Body of pancreas (tissue), 4 donors: ENCODE data around the gene NFIC. TPM values are rescaled to one million over a fixed set of nuclear protein-coding genes. Genes with fewer than 3 reads are reported as not detected.
"Not testable (repeated sequence)": the region's sequence is repeated elsewhere in the genome, so short reads cannot be mapped to it uniquely, and the experiment has no call there.

ENCODE experiments used
- ATAC-seq: fragments of 150-250 bp; one replicate; pipeline ENCODE4 v1.9.1; 2016
- DNase-seq, 4 donors: peaks; one replicate each; pipeline ENCODE4 v3.0.0-alpha.2; 2019
- H3K27ac ChIP-seq, 4 donors: fragments of 200-600 bp; sonication (generic); 1 replicate in 3 of 4; 2 replicates in 1 of 4; pipeline versions ENCODE4 v1.5.1 to v1.6.1; 2016 to 2019; ENCODE audit warnings: mild to moderate bottlenecking in 1 of 4, mixed read lengths in 1 of 4, moderate library complexity in 1 of 4
- H3K27me3 ChIP-seq, 2 donors: fragments of 200-600 bp; sonication (generic); one replicate each; pipeline ENCODE4 v1.6.0; 2016; ENCODE audit warnings: mild to moderate bottlenecking in 1 of 2
- H3K36me3 ChIP-seq, 2 donors: fragments of 200-600 bp; sonication (generic); replicated peaks in 1 of 2; 2 replicates each; pipeline ENCODE4 v1.5.1; 2016; ENCODE audit warnings: low read depth in 2 of 2; ENCODE audit not compliant: insufficient read depth in 1 of 2
- H3K4me1 ChIP-seq: fragments of 200-600 bp; sonication (generic); one replicate; pipeline ENCODE4 v1.6.0; 2016
- H3K4me3 ChIP-seq, 2 donors: fragments of 200-600 bp; sonication (generic); 1 replicate in 1 of 2; 2 replicates in 1 of 2; pipeline ENCODE4 v1.5.1; 2016 to 2019
- H3K9me3 ChIP-seq, 3 donors: fragments of 200-600 bp; sonication (generic); 1 replicate in 2 of 3; 2 replicates in 1 of 3; pipeline ENCODE4 v1.5.1; 2016
- POLR2A ChIP-seq, 3 donors: fragments of 450-650 bp; IDR thresholded peaks; one replicate each; pipeline ENCODE4 v1.6.1; 2016; ENCODE audit warnings: antibody characterized with exemption in 3 of 3, mild to moderate bottlenecking in 2 of 3
- WGBS, 2 donors: methylation state at CpG; one replicate each; pipeline ENCODE4 v1.1.5; 2017; 5-methylcytosine and 5-hydroxymethylcytosine counted together
- intact Hi-C: fragments of 100-400 bp; cut with DNase I; formaldehyde crosslinking; loops from one replicate; pipeline ENCODE4 v1.15.1; 2023
- total RNA-seq, 2 donors: library from RNA; depleted of rRNA; stranded (reverse); fragments of >200 nt; gene quantifications; one replicate each; pipeline ENCODE4 v1.1.0, GENCODE V29; 2016
- TF ChIP-seq, protein P1 (sequence below), 7 experiments: fragments of 450-650 bp in 4 of 7; fragments of 200-600 bp in 3 of 7; sonication (generic) in 3 of 7; IDR thresholded peaks; one replicate each; pipeline ENCODE4 v1.5.1; 2016 to 2019; ENCODE audit warnings: antibody characterized with exemption in 7 of 7

NFIC gene
- total RNA-seq, 2 donors from 2014 or later = 178 to 186 TPM

- intact Hi-C loops = no loop called here
- no peaks in the 10 kb centered on the region for H3K36me3 ChIP-seq
- H3K4me3 ChIP-seq = no peak overlapping the region
- peak; percentile 31 to 53 (median 40) for TF ChIP-seq POLR2A (IDR thresholded peaks at IDR 0.05)
- TF ChIP-seq, protein P1, sequence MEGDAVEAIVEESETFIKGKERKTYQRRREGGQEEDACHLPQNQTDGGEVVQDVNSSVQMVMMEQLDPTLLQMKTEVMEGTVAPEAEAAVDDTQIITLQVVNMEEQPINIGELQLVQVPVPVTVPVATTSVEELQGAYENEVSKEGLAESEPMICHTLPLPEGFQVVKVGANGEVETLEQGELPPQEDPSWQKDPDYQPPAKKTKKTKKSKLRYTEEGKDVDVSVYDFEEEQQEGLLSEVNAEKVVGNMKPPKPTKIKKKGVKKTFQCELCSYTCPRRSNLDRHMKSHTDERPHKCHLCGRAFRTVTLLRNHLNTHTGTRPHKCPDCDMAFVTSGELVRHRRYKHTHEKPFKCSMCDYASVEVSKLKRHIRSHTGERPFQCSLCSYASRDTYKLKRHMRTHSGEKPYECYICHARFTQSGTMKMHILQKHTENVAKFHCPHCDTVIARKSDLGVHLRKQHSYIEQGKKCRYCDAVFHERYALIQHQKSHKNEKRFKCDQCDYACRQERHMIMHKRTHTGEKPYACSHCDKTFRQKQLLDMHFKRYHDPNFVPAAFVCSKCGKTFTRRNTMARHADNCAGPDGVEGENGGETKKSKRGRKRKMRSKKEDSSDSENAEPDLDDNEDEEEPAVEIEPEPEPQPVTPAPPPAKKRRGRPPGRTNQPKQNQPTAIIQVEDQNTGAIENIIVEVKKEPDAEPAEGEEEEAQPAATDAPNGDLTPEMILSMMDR (IDR thresholded peaks at IDR 0.05) = peak in 4 of 7 experiments; percentile 35 to 49 (median 42)
- DNase-seq = peak; percentile 95 to 97 (median 96)
- WGBS, 2 donors = 15 to 18% methylated on average over 4 to 20 of the region's 42 CpGs
- peak overlapping the region; percentile 91 to 96 (median 94) for H3K27ac ChIP-seq
- peaks cover 90% of the 10 kb centered on the region for H3K4me1 ChIP-seq
- peak; percentile 86 for ATAC-seq
- no peaks in the 10 kb centered on the region for H3K9me3 ChIP-seq
- H3K27me3 ChIP-seq = no peaks in the 10 kb centered on the region
These were observed 21.5 kb downstream of the NFIC start for GRCh38 chr19:3387645-3388589.

DNA sequence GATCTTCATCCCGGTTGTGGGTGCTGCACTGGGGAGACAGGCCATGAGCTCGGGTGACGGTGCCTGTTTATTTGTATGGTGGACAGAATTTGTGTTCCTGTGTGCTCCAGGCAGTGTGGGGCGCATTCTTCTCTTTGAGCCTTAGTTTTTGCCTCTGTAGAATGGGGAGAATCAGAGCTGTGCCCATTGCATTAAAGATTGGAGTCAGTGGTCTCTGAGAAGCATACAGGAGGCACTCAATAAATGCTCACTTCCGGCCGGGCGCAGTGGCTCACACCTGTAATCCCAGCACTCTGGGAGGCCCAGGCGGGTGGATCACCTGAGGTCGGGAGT, 23.0 kb downstream of the NFIC start:
- Histone ChIP-seq H3K27me3 (no peaks in the 10 kb centered on the region), H3K27ac (peak overlapping the region; percentile 91 to 96 (median 94)), H3K4me3 (no peak overlapping the region), H3K36me3 (no peaks in the 10 kb centered on the region), H3K4me1 (peaks cover 77% of the 10 kb centered on the region), H3K9me3 (no peaks in the 10 kb centered on the region)
- DNase-seq = no peak
- ATAC-seq = no peak
- intact Hi-C loops = no loop called here
- TF ChIP-seq, protein P1 (IDR thresholded peaks at IDR 0.05) = no peak
- no peak for TF ChIP-seq POLR2A (IDR thresholded peaks at IDR 0.05)
- 70 to 79% methylated on average over 8 to 9 of the region's 9 CpGs for WGBS, 2 donors

GRCh38 chr19:3389876-3390371, 23.5 kb downstream of the NFIC start:
- ATAC-seq (peak; percentile 29), DNase-seq (peak; percentile 60 to 86 (median 81))
- peak in 2 of 3 donors; percentile 18 to 22 for TF ChIP-seq POLR2A (IDR thresholded peaks at IDR 0.05)
- TF ChIP-seq, protein P1 (IDR thresholded peaks at IDR 0.05) = no peak
- Histone ChIP-seq H3K36me3 (no peaks in the 10 kb centered on the region), H3K9me3 (no peaks in the 10 kb centered on the region), H3K4me1 (peaks cover 72% of the 10 kb centered on the region), H3K27me3 (no peaks in the 10 kb centered on the region), H3K27ac (peak overlapping the region; percentile 91 to 96 (median 94)), H3K4me3 (no peak overlapping the region)
- intact Hi-C loops = no loop called here
- WGBS, 2 donors = 6 to 38% methylated on average over 6 to 16 of the region's 17 CpGs

GRCh38 chr19:3391911-3392310, 25.5 kb downstream of the NFIC start:
- H3K9me3 ChIP-seq, H3K4me3 ChIP-seq, intact Hi-C loops, H3K27me3 ChIP-seq, H3K36me3 ChIP-seq, DNase-seq, ATAC-seq: not testable (repeated sequence)
- peak overlapping the region in 1 of 4 donors; percentile 13 for H3K27ac ChIP-seq
- H3K4me1 ChIP-seq = peaks cover 65% of the 10 kb centered on the region
- WGBS, 2 donors = 89% methylated on average over 9 of the region's 9 CpGs

DNA sequence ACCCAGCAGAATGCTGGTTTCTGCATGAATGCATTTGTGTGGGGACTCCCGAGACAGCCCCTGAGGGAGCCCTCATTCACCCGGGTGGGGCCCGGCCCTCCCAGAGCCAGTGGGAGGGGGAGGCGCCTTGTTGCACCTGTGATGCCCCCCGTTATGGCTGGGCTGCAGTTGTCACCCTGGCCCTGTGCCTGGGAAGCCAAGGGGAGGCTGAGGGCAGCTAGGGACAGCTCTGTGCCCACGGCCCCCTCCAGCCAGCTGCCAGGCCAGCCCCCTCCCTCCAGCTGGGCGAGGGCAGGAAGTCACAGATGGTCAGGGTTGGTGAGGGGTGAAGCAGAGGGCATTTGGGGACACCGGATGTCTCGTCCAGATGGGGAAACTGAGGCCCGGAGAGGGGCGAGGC, 26.1 kb downstream of the NFIC start:
- Histone ChIP-seq H3K4me3 (no peak overlapping the region), H3K27me3 (no peaks in the 10 kb centered on the region), H3K36me3 (no peaks in the 10 kb centered on the region), H3K4me1 (peaks cover 65% of the 10 kb centered on the region), H3K27ac (peak overlapping the region in 1 of 4 donors; percentile 13), H3K9me3 (no peaks in the 10 kb centered on the region)
- 70 to 82% methylated on average over 8 to 11 of the region's 11 CpGs for WGBS, 2 donors
- intact Hi-C loops = no loop called here
- ATAC-seq = no peak
- TF ChIP-seq, protein P1 (IDR thresholded peaks at IDR 0.05) = no peak
- no peak for TF ChIP-seq POLR2A (IDR thresholded peaks at IDR 0.05)
- DNase-seq = no peak
